Upper lobe of left lung (tissue), 4 donors: Measurements from ENCODE around the gene BMERB1.
"Not testable (repeated sequence)": the region's sequence is repeated elsewhere in the genome, so short reads cannot be mapped to it uniquely, and the experiment has no call there.

ENCODE experiments used
- CTCF ChIP-seq, 6 experiments: fragments of 450-650 bp in 4 of 6; fragments of 200-600 bp in 2 of 6; sonication (generic) in 2 of 6; IDR thresholded peaks; one replicate each; pipeline ENCODE4 v1.5.1; 2016 to 2019; ENCODE audit warnings: antibody characterized with exemption in 6 of 6
- EP300 ChIP-seq, 4 donors: sonication (generic); formaldehyde crosslinking; IDR thresholded peaks; one replicate each; pipeline ENCODE4 v1.5.1; 2017; ENCODE audit warnings: antibody characterized with exemption in 4 of 4, control low read depth in 2 of 4
- POLR2A ChIP-seq, 4 donors: fragments of 450-650 bp; IDR thresholded peaks; one replicate each; pipeline ENCODE4 v1.5.1; 2016 to 2017; ENCODE audit warnings: antibody characterized with exemption in 4 of 4, mild to moderate bottlenecking in 2 of 4

GRCh38 chr16:15570666-15571065, 136.3 kb downstream of the BMERB1 start:
- not testable (repeated sequence) for TF ChIP-seq CTCF, EP300, POLR2A (IDR thresholded peaks at IDR 0.05)
